Ovary (tissue), 3 donors: ENCODE measurements around the gene CACNG1.

Experiments used
- EP300 ChIP-seq: sonication (generic); formaldehyde crosslinking; IDR thresholded peaks from one replicate; pipeline ENCODE4 v1.6.1; 2017; ENCODE audit warnings: antibody characterized with exemption
- POLR2A ChIP-seq: fragments of 450-650 bp; IDR thresholded peaks from one replicate; pipeline ENCODE4 v1.6.1; 2017; ENCODE audit warnings: antibody characterized with exemption, mild to moderate bottlenecking, moderate library complexity
- TF ChIP-seq, protein P1 (sequence below), 3 donors: fragments of 450-650 bp in 2 of 3; fragments of 200-600 bp in 1 of 3; IDR thresholded peaks; one replicate each; pipeline versions ENCODE4 v1.5.1 to v1.8.0; 2016 to 2022; ENCODE audit warnings: antibody characterized with exemption in 3 of 3, mild to moderate bottlenecking in 1 of 3
- donor health status: DM: no; HTN: no; CAD: no.

DNA sequence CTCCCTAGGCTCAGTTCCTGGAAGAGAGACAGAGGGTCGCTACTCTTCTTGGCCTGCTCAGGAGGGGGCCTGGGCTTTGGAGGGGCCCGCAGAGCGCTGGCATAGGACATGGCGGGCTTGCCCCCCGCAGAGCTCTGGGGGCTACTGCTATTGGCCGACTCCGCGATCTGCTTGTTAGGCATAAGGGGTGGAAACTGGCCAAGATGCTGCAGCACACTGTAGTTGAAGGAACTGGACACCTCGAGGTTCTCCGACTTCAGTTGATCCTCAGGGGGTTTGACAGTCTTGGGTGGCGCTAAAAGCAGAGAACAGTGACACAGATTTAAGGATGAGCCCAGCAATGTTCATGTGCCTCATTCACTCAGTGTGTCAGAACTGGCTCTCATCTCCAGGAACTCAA, 33.9 kb downstream of the CACNG1 start:
- no peak for TF ChIP-seq POLR2A
- TF ChIP-seq, protein P1, sequence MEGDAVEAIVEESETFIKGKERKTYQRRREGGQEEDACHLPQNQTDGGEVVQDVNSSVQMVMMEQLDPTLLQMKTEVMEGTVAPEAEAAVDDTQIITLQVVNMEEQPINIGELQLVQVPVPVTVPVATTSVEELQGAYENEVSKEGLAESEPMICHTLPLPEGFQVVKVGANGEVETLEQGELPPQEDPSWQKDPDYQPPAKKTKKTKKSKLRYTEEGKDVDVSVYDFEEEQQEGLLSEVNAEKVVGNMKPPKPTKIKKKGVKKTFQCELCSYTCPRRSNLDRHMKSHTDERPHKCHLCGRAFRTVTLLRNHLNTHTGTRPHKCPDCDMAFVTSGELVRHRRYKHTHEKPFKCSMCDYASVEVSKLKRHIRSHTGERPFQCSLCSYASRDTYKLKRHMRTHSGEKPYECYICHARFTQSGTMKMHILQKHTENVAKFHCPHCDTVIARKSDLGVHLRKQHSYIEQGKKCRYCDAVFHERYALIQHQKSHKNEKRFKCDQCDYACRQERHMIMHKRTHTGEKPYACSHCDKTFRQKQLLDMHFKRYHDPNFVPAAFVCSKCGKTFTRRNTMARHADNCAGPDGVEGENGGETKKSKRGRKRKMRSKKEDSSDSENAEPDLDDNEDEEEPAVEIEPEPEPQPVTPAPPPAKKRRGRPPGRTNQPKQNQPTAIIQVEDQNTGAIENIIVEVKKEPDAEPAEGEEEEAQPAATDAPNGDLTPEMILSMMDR (IDR thresholded peaks at IDR 0.05): no peak
- no peak for TF ChIP-seq EP300
